Peyer's patch (tissue), 4 donors: Measurements from ENCODE around the gene DUOXA1. TPM values are rescaled to one million over a fixed set of nuclear protein-coding genes. Genes with fewer than 3 reads are reported as not detected.

Source experiments
- DNase-seq, 3 donors: peaks; one replicate each; pipeline ENCODE4 v3.0.0-alpha.2; 2017 to 2019
- H3K27ac ChIP-seq, 4 donors: fragments of 200-600 bp; sonication (generic); one replicate each; pipeline ENCODE4 v1.5.1; 2016 to 2019
- H3K27me3 ChIP-seq, 2 donors: fragments of 200-600 bp; sonication (generic); one replicate each; pipeline ENCODE4 v1.5.1; 2019
- H3K36me3 ChIP-seq, 3 donors: fragments of 200-600 bp; sonication (generic); one replicate each; pipeline ENCODE4 v1.5.1; 2016 to 2019
- H3K4me1 ChIP-seq, 4 donors: fragments of 200-600 bp; sonication (generic); one replicate each; pipeline ENCODE4 v1.5.1; 2016 to 2019
- H3K4me3 ChIP-seq, 4 donors: fragments of 200-600 bp; sonication (generic); 1 replicate in 3 of 4; 2 replicates in 1 of 4; pipeline ENCODE4 v1.5.1; 2016 to 2019; ENCODE audit warnings: mild to moderate bottlenecking in 1 of 4
- H3K9me3 ChIP-seq, 4 donors: fragments of 200-600 bp; sonication (generic); one replicate each; pipeline ENCODE4 v1.5.1; 2016 to 2019; ENCODE audit warnings: mild to moderate bottlenecking in 1 of 4
- CTCF ChIP-seq, 6 experiments: fragments of 450-650 bp in 4 of 6; fragments of 200-600 bp in 2 of 6; sonication (generic) in 1 of 6; IDR thresholded peaks; one replicate each; pipeline ENCODE4 v1.5.1; 2017 to 2019; ENCODE audit warnings: antibody characterized with exemption in 6 of 6, mild to moderate bottlenecking in 3 of 6, moderate library complexity in 1 of 6
- POLR2A ChIP-seq, 2 donors: fragments of 450-650 bp; IDR thresholded peaks; one replicate each; pipeline ENCODE4 v1.5.1; 2017; ENCODE audit warnings: antibody characterized with exemption in 2 of 2, mild to moderate bottlenecking in 2 of 2, moderate library complexity in 2 of 2
- total RNA-seq, 4 donors: library from RNA; depleted of rRNA; stranded (reverse); fragments of >200 nt; gene quantifications; one replicate each; pipeline ENCODE4 v1.1.0, GENCODE V29; 2016

DUOXA1 gene
- total RNA-seq, 4 donors from 2014 or later: 1.2 TPM; not detected in 3

GRCh38 chr15:45114076-45114750 lies 15.5 kb downstream of the DUOXA1 start, which contains the start of the genes DUOX2 and DUOXA2:
Gene DUOX2, minus strand, starts transcription at chr15:45114172. Its CDS starts 761 bp downstream, at chr15:45113411.
Gene DUOXA2, plus strand, starts transcription at chr15:45114326. Its CDS starts 280 bp downstream, at chr15:45114606.
- no peak for TF ChIP-seq CTCF (IDR thresholded peaks at IDR 0.05)
- TF ChIP-seq POLR2A (IDR thresholded peaks at IDR 0.05): no peak
- Histone ChIP-seq H3K36me3 (no peaks in the 10 kb centered on the region), H3K9me3 (no peaks in the 10 kb centered on the region), H3K27me3 (peaks cover 0 to 49% of the 10 kb centered on the region in 2 donors), H3K27ac (no peak within 1 kb of the TSS), H3K4me1 (peaks cover 0 to 42% (median 24%) of the 10 kb centered on the region in 4 donors), H3K4me3 (peak within 1 kb of the TSS in 1 of 4 donors; percentile 11)
- DNase-seq: no peak

GRCh38 chr15:45113380-45113990 lies 16.2 kb downstream of the DUOXA1 start:
- Histone ChIP-seq H3K27me3 (peaks cover 0 to 49% of the 10 kb centered on the region in 2 donors), H3K9me3 (no peaks in the 10 kb centered on the region), H3K36me3 (no peaks in the 10 kb centered on the region), H3K27ac (no peak overlapping the region), H3K4me1 (peaks cover 0 to 42% (median 24%) of the 10 kb centered on the region in 4 donors), H3K4me3 (no peak overlapping the region)
- TF ChIP-seq CTCF (IDR thresholded peaks at IDR 0.05) (no peak), POLR2A (IDR thresholded peaks at IDR 0.05) (no peak)
- no peak for DNase-seq

- no peak overlapping the region for H3K27ac ChIP-seq
- TF ChIP-seq CTCF (IDR thresholded peaks at IDR 0.05): no peak
- TF ChIP-seq POLR2A (IDR thresholded peaks at IDR 0.05): no peak
- H3K27me3 ChIP-seq: peaks cover 0 to 48% of the 10 kb centered on the region in 2 donors
- H3K9me3 ChIP-seq: no peaks in the 10 kb centered on the region
- H3K4me1 ChIP-seq: peaks cover 0 to 39% (median 24%) of the 10 kb centered on the region in 4 donors
- DNase-seq: no peak
- H3K4me3 ChIP-seq: peak overlapping the region in 2 of 4 donors; percentile 10 to 25
- no peaks in the 10 kb centered on the region for H3K36me3 ChIP-seq
Observed at GRCh38 chr15:45112591-45113379, 16.9 kb downstream of the DUOXA1 start.

- Histone ChIP-seq H3K27me3 (peaks cover 0 to 42% of the 10 kb centered on the region in 2 donors), H3K36me3 (no peaks in the 10 kb centered on the region), H3K9me3 (no peaks in the 10 kb centered on the region), H3K4me3 (peak overlapping the region in 2 of 4 donors; percentile 10 to 25), H3K4me1 (peaks cover 0 to 35% (median 24%) of the 10 kb centered on the region in 4 donors), H3K27ac (no peak overlapping the region)
- no peak for DNase-seq
- no peak for TF ChIP-seq POLR2A (IDR thresholded peaks at IDR 0.05)
- TF ChIP-seq CTCF (IDR thresholded peaks at IDR 0.05): no peak
Observed at GRCh38 chr15:45112143-45112590, 17.5 kb downstream of the DUOXA1 start.

GRCh38 chr15:45111390-45112142 lies 18.1 kb downstream of the DUOXA1 start:
- no peak for TF ChIP-seq CTCF (IDR thresholded peaks at IDR 0.05)
- TF ChIP-seq POLR2A (IDR thresholded peaks at IDR 0.05): no peak
- Histone ChIP-seq H3K27me3 (peaks cover 0 to 36% of the 10 kb centered on the region in 2 donors), H3K4me3 (no peak overlapping the region), H3K27ac (no peak overlapping the region), H3K36me3 (no peaks in the 10 kb centered on the region), H3K4me1 (peaks cover 0 to 29% (median 18%) of the 10 kb centered on the region in 4 donors), H3K9me3 (no peaks in the 10 kb centered on the region)
- no peak for DNase-seq
